Thymus (tissue), 14 donors: ENCODE data around the gene SATL1. TPM values are rescaled to one million over a fixed set of nuclear protein-coding genes. Genes with fewer than 3 reads are reported as not detected.
"Not testable (repeated sequence)": the region's sequence is repeated elsewhere in the genome, so short reads cannot be mapped to it uniquely, and the experiment has no call there.

Source experiments
- DNase-seq, 9 donors: peaks; one replicate each; pipeline ENCODE4 v3.0.0-alpha.2; 2013; ENCODE audit warnings: low spot score in 9 of 9, low read depth in 6 of 9, missing footprints in 1 of 9
- H3K27ac ChIP-seq, 2 donors: one replicate each; pipeline ENCODE4 v1.5.1; 2013; ENCODE audit warnings: control low read depth in 1 of 2, low read depth in 1 of 2, low read length in 1 of 2, mild to moderate bottlenecking in 1 of 2, moderate library complexity in 1 of 2
- H3K27me3 ChIP-seq, 2 donors: one replicate each; pipeline ENCODE4 v1.5.1; 2013; ENCODE audit warnings: low read length in 1 of 2; ENCODE audit not compliant: control insufficient read depth in 2 of 2, insufficient read depth in 1 of 2
- H3K36me3 ChIP-seq, 2 donors: one replicate each; pipeline ENCODE4 v1.5.1; 2013; ENCODE audit warnings: low read length in 1 of 2, mild to moderate bottlenecking in 1 of 2, moderate library complexity in 1 of 2; ENCODE audit not compliant: control insufficient read depth in 2 of 2, insufficient read depth in 2 of 2
- H3K4me1 ChIP-seq, 2 donors: one replicate each; pipeline ENCODE4 v1.5.1; 2013; ENCODE audit warnings: low read length in 2 of 2; ENCODE audit not compliant: control insufficient read depth in 2 of 2, insufficient read depth in 2 of 2
- H3K4me3 ChIP-seq, 2 donors: one replicate each; pipeline ENCODE4 v1.5.1; 2013; ENCODE audit warnings: low read length in 2 of 2, control low read depth in 1 of 2, mild to moderate bottlenecking in 1 of 2
- H3K9me3 ChIP-seq, 2 donors: one replicate each; pipeline ENCODE4 v1.5.1; 2013; ENCODE audit warnings: low read length in 1 of 2, mild to moderate bottlenecking in 1 of 2; ENCODE audit not compliant: control insufficient read depth in 2 of 2, insufficient read depth in 1 of 2
- WGBS: extraction: QIAGEN DNeasy Blood & Tissue Kit; methylation state at CpG from one replicate; pipeline ENCODE4 v1.1.7; 2013; 5-methylcytosine and 5-hydroxymethylcytosine counted together
- long read RNA-seq, 10 donors: transcript quantifications; one replicate each; lab custom pipeline, GENCODE V29; 2026
- polyA plus RNA-seq: library from polyadenylated mRNA; stranded (reverse); fragments of 200-250 nt; gene quantifications from one replicate; pipeline ENCODE4 v1.2.3, GENCODE V29; 2013
- total RNA-seq: library from RNA; stranded (reverse); fragments of 120-200 nt; gene quantifications from one replicate; pipeline ENCODE4 v1.2.4, GENCODE V29; 2013
- donor health status: healthy.

Gene SATL1, protein sequence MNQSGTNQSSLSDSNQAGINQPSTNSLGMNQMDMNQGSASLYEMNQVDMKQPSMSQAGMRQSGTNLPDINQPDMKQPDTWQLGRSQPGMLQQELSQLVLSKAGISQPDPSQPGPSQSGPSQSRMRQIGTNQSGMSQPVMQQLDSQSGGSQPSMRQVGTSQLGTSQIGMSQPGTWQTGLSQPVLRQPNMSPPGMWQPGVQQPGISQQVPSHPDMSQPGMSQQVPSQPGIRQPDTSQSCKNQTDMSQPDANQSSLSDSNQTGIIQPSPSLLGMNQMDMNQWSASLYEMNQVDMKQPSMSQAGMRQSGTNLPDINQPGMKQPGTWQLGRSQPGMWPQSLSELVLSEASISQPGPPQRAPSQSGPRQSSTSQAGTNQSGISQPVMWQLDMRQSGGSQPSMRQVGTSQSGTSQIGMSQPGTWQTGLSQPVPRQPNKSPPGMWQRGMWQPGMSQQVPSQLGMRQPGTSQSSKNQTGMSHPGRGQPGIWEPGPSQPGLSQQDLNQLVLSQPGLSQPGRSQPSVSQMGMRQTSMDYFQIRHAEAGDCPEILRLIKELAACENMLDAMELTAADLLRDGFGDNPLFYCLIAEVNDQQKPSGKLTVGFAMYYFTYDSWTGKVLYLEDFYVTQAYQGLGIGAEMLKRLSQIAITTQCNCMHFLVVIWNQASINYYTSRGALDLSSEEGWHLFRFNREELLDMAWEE
- total RNA-seq, result 0.09 TPM
- 0.02 TPM for polyA plus RNA-seq
- long read RNA-seq, donor 1, result 0 reads
- long read RNA-seq, donor 2, partial matches to known transcripts, result 38 of 50 reads
- long read RNA-seq, donor 2, other reads (novel, unspliced or antisense), result 12 of 50 reads
- long read RNA-seq, donor 3, partial matches to known transcripts, result 0 of 1 reads
- long read RNA-seq, donor 3, other reads (novel, unspliced or antisense), result 0 of 1 reads
- long read RNA-seq, donor 4, result 0 reads
- long read RNA-seq, donor 5, partial matches to known transcripts, result 20 of 20 reads
- long read RNA-seq, donor 5, other reads (novel, unspliced or antisense), result 0 of 20 reads
- long read RNA-seq, donor 6, result 0 reads
- long read RNA-seq, donor 7, result 0 reads
- long read RNA-seq, donor 8, result 0 reads
- long read RNA-seq, donor 9, result 0 reads
- long read RNA-seq, donor 10, result 0 reads

DNA sequence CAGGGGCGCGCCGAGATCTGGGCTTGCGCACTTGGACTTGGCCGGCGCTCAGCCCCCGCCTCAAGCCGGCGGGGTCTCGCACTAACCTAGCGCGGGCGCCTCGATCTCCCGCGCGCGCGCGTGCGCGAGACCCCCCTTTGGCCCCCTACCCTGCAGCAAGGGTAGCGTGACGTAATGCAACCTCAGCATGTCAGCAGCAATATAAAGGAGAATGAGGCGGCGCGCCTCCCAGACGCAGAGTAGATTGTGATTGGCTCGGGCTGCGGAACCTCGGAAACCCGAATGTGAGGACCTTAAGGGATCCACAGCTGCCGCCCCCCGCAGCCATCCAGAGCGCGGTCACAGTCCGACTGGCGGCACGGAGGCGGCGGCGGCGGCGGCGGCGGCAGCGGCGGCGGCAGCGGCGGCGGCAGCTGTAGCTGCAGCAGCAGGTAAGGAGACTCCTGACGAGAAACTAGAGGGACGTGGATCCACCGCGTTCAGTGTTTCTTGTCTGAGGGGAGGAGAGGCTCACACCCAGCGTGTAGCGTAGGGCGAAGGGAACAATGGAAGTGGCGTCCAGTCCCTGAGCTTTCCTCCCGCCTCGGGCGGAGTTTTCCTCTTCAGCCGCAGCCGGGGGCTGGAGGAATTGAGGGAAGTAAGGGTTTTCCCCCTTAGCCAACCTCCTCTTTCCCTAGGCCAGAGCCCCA is at the start of gene SATL1, which contains the start of gene ZNF711:
SATL1 (minus strand) TSS at position 19 of the 689 bp plus-strand sequence. CDS start 134,811 bp downstream, outside the sequence.
ZNF711 (plus strand) TSS at position 231 of the 689 bp plus-strand sequence. CDS start 3,582 bp downstream, outside the sequence.
- no peaks in the 10 kb centered on the region for H3K36me3 ChIP-seq
- peak within 1 kb of the TSS; percentile 71 to 85 for H3K4me3 ChIP-seq
- no peaks in the 10 kb centered on the region for H3K27me3 ChIP-seq
- under 1% methylated on average over 62 of the region's 65 CpGs for WGBS
- no peaks in the 10 kb centered on the region for H3K4me1 ChIP-seq
- H3K27ac ChIP-seq, result peak within 1 kb of the TSS; percentile 10 to 86
- H3K9me3 ChIP-seq, result peaks cover 0 to 5% of the 10 kb centered on the region in 2 donors
- DNase-seq, result peak; percentile 22 to 84 (median 60)

DNA sequence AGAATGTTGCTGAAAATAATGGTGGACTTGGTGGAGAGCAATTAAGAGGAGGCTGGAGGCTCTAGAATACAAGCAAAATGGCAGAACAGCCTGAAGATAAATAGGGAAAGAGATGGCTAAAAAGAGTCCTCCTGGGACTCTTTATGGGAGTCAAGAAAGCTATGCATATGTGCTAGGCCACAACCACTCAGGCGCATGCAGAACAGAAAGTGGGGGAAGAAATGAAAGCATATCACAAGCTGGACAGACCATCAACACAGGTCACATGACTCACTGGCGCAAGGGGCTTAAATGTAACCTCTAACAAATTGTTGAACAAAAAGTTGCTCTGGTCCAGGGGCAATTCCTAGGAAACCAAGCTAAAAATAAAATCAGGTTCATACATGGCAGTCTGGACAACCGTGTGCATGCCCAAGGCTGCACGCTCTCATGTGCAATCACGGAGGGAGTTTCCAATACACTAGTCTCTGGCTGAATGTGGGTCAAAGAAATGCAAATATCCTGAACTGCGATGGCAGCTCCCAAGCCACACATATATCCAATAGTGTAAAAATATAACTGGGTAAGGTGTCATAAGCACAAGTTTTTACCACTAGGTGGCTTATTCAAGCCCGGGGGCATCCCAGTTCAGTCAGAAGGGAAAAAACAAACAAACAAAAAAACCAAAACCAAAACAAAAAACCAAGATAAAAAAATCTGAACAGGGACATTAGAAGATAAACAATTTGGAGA is 45.6 kb upstream of the SATL1 start:
- WGBS, result 96% methylated on average over 7 of the region's 7 CpGs
- no peak overlapping the region for H3K4me3 ChIP-seq
- no peaks in the 10 kb centered on the region for H3K4me1 ChIP-seq
- no peaks in the 10 kb centered on the region for H3K36me3 ChIP-seq
- no peaks in the 10 kb centered on the region for H3K27me3 ChIP-seq
- DNase-seq, result no peak
- no peak overlapping the region for H3K27ac ChIP-seq
- H3K9me3 ChIP-seq, result no peaks in the 10 kb centered on the region

DNA sequence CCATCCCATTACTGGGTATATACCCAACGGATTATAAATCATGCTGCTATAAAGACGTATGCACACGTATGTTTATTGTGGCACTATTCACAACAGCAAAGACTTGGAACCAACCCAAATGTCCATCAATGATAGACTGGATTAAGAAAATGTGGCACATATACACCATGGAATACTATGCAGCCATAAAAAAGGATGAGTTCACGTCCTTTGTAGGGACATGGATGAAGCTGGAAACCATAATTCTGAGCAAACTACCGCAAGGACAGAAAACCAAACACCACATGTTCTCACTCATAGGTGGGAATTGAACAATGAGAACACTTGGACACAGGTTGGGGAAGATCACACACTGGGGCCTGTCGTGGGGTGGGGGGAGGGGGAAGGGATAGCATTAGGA is 41.7 kb upstream of the SATL1 start:
- H3K36me3 ChIP-seq, H3K4me3 ChIP-seq, DNase-seq, H3K27ac ChIP-seq, H3K27me3 ChIP-seq, H3K4me1 ChIP-seq, H3K9me3 ChIP-seq: not testable (repeated sequence)
- WGBS, result 75% methylated on average over 6 of the region's 6 CpGs

DNA sequence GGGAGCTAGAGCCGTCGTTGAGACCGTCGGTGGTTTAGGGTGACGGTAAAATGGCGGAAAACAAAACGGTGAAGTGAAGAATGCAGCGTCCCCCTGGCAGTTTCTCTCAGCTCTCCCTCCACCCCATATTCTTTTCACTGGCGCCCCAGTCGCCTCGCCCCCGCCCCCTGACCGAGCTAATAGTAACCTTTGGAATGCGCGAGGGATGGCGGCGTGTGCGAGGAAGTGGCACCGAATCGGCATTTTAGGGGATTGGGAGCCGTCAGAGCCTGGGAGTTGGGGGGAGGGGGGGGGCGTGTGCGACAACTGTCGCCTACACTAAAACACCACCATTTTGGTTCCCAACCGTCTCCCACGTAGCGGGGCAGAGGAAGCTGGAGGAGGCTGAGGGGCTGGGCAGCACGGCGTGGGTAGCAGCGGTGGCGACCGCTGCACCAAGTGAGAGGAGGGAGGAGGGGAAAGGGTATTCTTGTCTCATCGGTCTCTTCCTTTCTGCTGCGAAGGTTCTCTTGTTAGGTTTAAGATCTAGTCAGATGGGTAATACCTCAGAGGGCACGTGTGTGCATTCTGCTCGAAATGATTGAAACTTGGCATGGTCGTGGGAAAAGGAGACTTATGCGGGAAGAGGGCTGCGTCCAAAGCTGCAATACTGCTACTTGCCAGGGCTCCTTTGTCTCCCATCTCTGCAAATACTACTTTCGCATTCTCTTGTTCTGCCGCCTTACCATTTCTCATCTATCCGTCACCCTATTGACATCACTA is 1.1 kb upstream of the SATL1 start:
- Histone ChIP-seq H3K27me3 (no peaks in the 10 kb centered on the region), H3K27ac (peak overlapping the region; percentile 10 to 86), H3K4me1 (no peaks in the 10 kb centered on the region), H3K4me3 (peak overlapping the region; percentile 71 to 85), H3K36me3 (no peaks in the 10 kb centered on the region), H3K9me3 (peaks cover 0 to 5% of the 10 kb centered on the region in 2 donors)
- DNase-seq, result peak in 7 of 9 donors; percentile 12 to 63 (median 30)
- 0% methylated on average over 42 of the region's 42 CpGs for WGBS

DNA sequence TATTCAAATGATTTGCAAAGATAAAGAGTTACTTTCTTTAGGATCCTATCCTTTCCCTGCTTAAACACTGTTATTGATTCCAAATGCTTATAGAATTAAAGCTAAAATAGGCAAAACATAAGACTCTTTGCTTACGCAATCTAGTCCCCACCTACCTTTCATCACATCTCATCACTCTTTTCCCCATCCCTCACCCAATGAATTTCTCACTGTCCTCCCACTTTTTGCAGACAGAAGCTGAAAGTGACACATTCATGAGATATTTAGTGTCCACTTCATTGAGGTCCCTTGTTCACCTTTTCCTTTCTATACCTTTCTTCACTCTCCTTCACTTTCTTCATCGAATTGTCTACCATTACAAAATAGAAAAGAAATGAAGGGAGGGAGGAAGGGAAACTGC is 424 bp downstream of the SATL1 start:
- peak overlapping the region; percentile 71 to 85 for H3K4me3 ChIP-seq
- no peaks in the 10 kb centered on the region for H3K36me3 ChIP-seq
- WGBS, result 49% methylated on average over 2 of the region's 2 CpGs
- H3K4me1 ChIP-seq, result no peaks in the 10 kb centered on the region
- no peaks in the 10 kb centered on the region for H3K27me3 ChIP-seq
- H3K27ac ChIP-seq, result no peak overlapping the region
- peaks cover 0 to 5% of the 10 kb centered on the region in 2 donors for H3K9me3 ChIP-seq
- DNase-seq, result peak in 2 of 9 donors; percentile 5 to 11

DNA sequence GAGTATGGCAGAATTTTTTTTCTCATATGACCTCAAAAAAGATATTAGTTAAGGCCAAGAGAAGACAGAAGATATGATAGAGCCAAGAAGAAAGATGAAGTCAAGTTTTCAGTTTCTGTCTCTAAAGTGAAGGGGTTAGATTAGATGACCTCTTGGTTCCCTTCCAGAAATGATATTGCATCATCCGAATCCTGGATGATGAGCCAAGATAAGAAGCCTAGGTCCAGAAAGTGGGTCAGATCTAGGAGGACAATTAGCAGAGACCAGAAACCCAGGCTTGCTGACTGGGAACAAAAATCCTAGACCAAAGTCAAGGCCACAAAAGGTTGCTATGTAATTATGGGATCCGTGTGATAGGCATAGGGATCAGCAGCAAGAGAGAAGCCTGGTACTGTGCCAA is 20.2 kb downstream of the SATL1 start:
- no peak for DNase-seq
- Histone ChIP-seq H3K27ac (no peak overlapping the region), H3K4me1 (no peaks in the 10 kb centered on the region), H3K4me3 (no peak overlapping the region), H3K9me3 (no peaks in the 10 kb centered on the region), H3K27me3 (no peaks in the 10 kb centered on the region), H3K36me3 (no peaks in the 10 kb centered on the region)
- 94% methylated on average over 2 of the region's 2 CpGs for WGBS

DNA sequence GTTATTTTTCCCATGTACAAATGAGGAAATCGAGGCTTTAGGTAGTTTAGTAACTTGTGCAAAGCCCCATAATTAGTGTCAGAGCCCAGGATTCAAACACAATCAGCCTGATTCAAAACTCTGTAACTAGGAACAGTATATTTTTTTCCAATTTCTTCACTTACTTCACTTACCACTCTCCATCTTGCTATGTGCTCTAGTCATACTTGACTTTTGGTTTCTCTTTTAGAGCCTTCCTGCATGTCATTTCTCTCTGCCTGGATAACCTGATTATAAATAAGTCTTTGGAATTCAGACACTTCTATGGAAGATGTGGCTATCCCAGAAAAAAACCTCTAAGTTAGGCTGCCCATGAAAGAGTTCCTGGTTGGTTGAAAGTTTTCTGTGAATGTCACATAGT is 22.2 kb downstream of the SATL1 start:
- no peak overlapping the region for H3K27ac ChIP-seq
- DNase-seq, result no peak
- WGBS, result 68% methylated on average over 1 of the region's 1 CpG
- no peaks in the 10 kb centered on the region for H3K27me3 ChIP-seq
- no peaks in the 10 kb centered on the region for H3K9me3 ChIP-seq
- no peak overlapping the region for H3K4me3 ChIP-seq
- no peaks in the 10 kb centered on the region for H3K36me3 ChIP-seq
- no peaks in the 10 kb centered on the region for H3K4me1 ChIP-seq
